Heart left ventricle (tissue), 16 donors: ENCODE data around the gene FSTL5. TPM values are rescaled to one million over a fixed set of nuclear protein-coding genes. Genes with fewer than 3 reads are reported as not detected.

ENCODE experiments used
- ATAC-seq, 4 donors: fragments of 200-7000 bp; cut with Tn5 transposase; one replicate each; pipeline ENCODE4 v1.9.1; 2020 to 2022; ENCODE audit warnings: moderate library complexity in 4 of 4, mild to moderate bottlenecking in 3 of 4, moderate number of reproducible peaks in 1 of 4
- DNase-seq, 5 donors: peaks; one replicate each; pipeline ENCODE4 v3.0.0-alpha.2; 2020
- H3K27ac ChIP-seq, 12 donors: fragments of 200-600 bp; sonication (generic) in 4 of 12; one replicate each; pipeline versions ENCODE4 v1.5.0 to v1.8.0; 2016 to 2022; ENCODE audit warnings: mild to moderate bottlenecking in 2 of 12
- H3K27me3 ChIP-seq, 9 donors: fragments of 200-600 bp; sonication (generic) in 2 of 9; one replicate each; pipeline versions ENCODE4 v1.5.1 to v1.8.0; 2016 to 2022; ENCODE audit warnings: mild to moderate bottlenecking in 3 of 9
- H3K36me3 ChIP-seq, 9 donors: fragments of 200-600 bp; sonication (generic) in 2 of 9; one replicate each; pipeline versions ENCODE4 v1.5.0 to v1.8.0; 2018 to 2022; ENCODE audit warnings: mild to moderate bottlenecking in 2 of 9
- H3K4me1 ChIP-seq, 12 donors: fragments of 200-600 bp; sonication (generic) in 4 of 12; one replicate each; pipeline versions ENCODE4 v1.5.0 to v1.8.0; 2016 to 2022; ENCODE audit warnings: mild to moderate bottlenecking in 3 of 12
- H3K4me3 ChIP-seq, 12 donors: fragments of 200-600 bp; sonication (generic) in 4 of 12; one replicate each; pipeline versions ENCODE4 v1.5.0 to v1.8.0; 2017 to 2022; ENCODE audit warnings: mild to moderate bottlenecking in 9 of 12, moderate library complexity in 4 of 12
- H3K9me3 ChIP-seq, 12 donors: fragments of 200-600 bp; sonication (generic) in 4 of 12; one replicate each; pipeline versions ENCODE4 v1.5.0 to v1.8.0; 2016 to 2022; ENCODE audit warnings: mild to moderate bottlenecking in 1 of 12
- POLR2A ChIP-seq, 2 donors: fragments of 450-650 bp; IDR thresholded peaks; one replicate each; pipeline ENCODE4 v1.6.1; 2017; ENCODE audit warnings: antibody characterized with exemption in 2 of 2, mild to moderate bottlenecking in 2 of 2, moderate library complexity in 2 of 2
- WGBS, 4 donors: extraction: QIAGEN DNeasy Blood & Tissue Kit in 2 of 4; methylation state at CpG; one replicate each; pipeline versions ENCODE4 v1.1.5 to v1.1.7; 2013 to 2018; 5-methylcytosine and 5-hydroxymethylcytosine counted together
- intact Hi-C, 10 donors: fragments of 100-400 bp; cut with DNase I; formaldehyde crosslinking; loops; one replicate each; pipeline versions ENCODE4 v1.11.1 to v1.14.2; 2022
- polyA plus RNA-seq, 2 donors: library from polyadenylated mRNA; stranded (reverse); fragments of 200-250 nt; gene quantifications; one replicate each; pipeline ENCODE4 v1.2.3, GENCODE V29; 2013
- total RNA-seq, 9 donors: library from RNA; depleted of rRNA in 2 of 9; stranded (reverse); fragments of >200 nt in 2 of 9; fragmentation: NEBNext Ultra II Directional in 3 of 9; extraction: Animal tissue kit (Norgen Biotek cat#: 25700) in 3 of 9; gene quantifications; one replicate each; pipeline versions ENCODE4 v1.1.0 to v1.2.4, GENCODE V29; 2016 to 2023
- TF ChIP-seq, protein P1 (sequence below), 12 donors: fragments of 200-600 bp; sonication (generic) in 4 of 12; IDR thresholded peaks; one replicate each; pipeline versions ENCODE4 v1.5.0 to v1.8.0; 2018 to 2022; ENCODE audit warnings: antibody characterized with exemption in 12 of 12, mild to moderate bottlenecking in 5 of 12
- donor health status: ischemic (EF 13 %, LVEDD 7.1; RV severe dilation, severe dysfunction).
- donor health status: healthy with polysubstance abuse.
- donor health status: DM: no; HTN: yes; CAD: no.
- donor health status: DM: no; HTN: no; CAD: no.
- donor health status: ischemic (EF 25% LVEDD 6.9; RV normal size, moderate dysfunction).
- donor health status: ischemic (EF 25% LVEDD 5.7; RV mildly dilated, moderate dysfunction).
- donor health status: healthy.
- donor health status: DM: yes; HTN: yes; CAD: no.
- donor health status: ischemic (EF 35%, LVEDD 5.7; RV mildly dilated, moderate dysfunction).
- donor health status: nonischemic (EF 11% LVEDD 7.7; RV severe dilation, severe dysfunction).
- donor health status: DM: yes; HTN: yes; CAD: no.
- donor health status: PGD.
- donor health status: ischemic (EF 29% LVEDD 5.4; RV normal size, mild dysfunction).
- donor health status: nonischemic (EF 23%, LVEDD 6.1; RV moderate dilation, normal function).

The FSTL5 gene
- total and polyA plus RNA-seq, 11 donors, result not detected

DNA sequence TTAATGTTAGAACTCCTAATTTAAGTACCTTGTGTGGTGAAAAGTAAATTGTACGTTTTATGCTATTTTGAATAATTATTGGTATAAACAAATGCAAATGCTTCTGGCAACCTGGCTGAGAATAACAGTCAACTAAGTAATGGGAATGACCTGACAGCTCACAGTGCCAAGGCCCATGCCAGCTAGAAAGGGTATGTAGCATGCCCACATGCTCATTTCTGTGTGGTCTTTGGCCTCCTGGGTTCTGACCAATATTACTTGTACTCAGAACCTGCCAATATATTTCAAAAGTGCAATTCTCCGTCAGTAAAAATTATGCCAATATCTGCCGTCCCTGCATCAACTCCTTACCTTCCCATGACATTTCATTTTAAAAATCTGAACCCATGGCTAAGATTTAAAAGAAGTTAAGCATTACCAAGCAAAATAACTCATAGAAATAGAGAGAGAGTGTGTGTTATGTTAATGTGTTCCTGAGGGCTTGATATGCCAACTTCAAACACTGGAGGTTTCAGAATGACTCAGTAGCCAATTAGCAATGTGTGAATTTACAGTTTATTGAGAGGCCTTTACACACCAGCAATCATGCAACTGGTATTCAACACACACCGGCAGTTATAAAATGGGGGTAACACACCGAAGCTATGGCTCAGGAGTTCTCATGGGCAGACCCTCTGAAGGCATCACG, 820.8 kb downstream of the FSTL5 start:
- intact Hi-C loops, result no loop called here
- DNase-seq (no peak), ATAC-seq (no peak)
- Histone ChIP-seq H3K27ac (no peak overlapping the region), H3K36me3 (no peaks in the 10 kb centered on the region), H3K27me3 (no peaks in the 10 kb centered on the region), H3K4me1 (no peaks in the 10 kb centered on the region), H3K4me3 (no peak overlapping the region), H3K9me3 (peaks cover 0 to 5% (median 0%) of the 10 kb centered on the region in 12 donors)
- no peak for TF ChIP-seq POLR2A (IDR thresholded peaks at IDR 0.05)
- TF ChIP-seq, protein P1, sequence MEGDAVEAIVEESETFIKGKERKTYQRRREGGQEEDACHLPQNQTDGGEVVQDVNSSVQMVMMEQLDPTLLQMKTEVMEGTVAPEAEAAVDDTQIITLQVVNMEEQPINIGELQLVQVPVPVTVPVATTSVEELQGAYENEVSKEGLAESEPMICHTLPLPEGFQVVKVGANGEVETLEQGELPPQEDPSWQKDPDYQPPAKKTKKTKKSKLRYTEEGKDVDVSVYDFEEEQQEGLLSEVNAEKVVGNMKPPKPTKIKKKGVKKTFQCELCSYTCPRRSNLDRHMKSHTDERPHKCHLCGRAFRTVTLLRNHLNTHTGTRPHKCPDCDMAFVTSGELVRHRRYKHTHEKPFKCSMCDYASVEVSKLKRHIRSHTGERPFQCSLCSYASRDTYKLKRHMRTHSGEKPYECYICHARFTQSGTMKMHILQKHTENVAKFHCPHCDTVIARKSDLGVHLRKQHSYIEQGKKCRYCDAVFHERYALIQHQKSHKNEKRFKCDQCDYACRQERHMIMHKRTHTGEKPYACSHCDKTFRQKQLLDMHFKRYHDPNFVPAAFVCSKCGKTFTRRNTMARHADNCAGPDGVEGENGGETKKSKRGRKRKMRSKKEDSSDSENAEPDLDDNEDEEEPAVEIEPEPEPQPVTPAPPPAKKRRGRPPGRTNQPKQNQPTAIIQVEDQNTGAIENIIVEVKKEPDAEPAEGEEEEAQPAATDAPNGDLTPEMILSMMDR (IDR thresholded peaks at IDR 0.05), result no peak
- 82 to 84% (median 84%) methylated on average over 6 of the region's 6 CpGs for WGBS, 4 donors

DNA sequence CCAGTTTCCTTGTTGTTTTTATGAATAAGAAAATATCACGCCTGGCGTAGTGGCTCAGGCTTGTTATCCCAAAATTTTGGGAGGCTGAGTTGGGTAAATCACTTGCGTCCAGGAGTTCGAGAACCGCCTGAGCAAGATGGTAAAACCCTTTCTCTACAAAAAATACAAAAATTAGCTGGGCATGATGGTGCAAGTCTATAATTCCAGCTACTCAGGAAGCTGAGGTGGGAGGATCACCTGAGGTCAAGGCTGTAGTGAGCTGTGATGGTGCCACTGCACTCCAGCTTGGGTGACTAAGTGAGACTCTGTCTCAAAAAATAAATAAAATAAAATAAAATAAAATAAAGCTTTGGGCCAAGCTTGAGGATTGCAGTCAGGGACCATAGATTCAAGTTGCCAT, 827.2 kb downstream of the FSTL5 start:
- Histone ChIP-seq H3K9me3 (no peaks in the 10 kb centered on the region), H3K36me3 (no peaks in the 10 kb centered on the region), H3K27me3 (no peaks in the 10 kb centered on the region), H3K27ac (no peak overlapping the region), H3K4me1 (no peaks in the 10 kb centered on the region), H3K4me3 (no peak overlapping the region)
- 83 to 87% (median 86%) methylated on average over 5 of the region's 5 CpGs for WGBS, 4 donors
- intact Hi-C loops, result no loop called here
- ATAC-seq (no peak), DNase-seq (no peak)
- no peak for TF ChIP-seq POLR2A (IDR thresholded peaks at IDR 0.05)

DNA sequence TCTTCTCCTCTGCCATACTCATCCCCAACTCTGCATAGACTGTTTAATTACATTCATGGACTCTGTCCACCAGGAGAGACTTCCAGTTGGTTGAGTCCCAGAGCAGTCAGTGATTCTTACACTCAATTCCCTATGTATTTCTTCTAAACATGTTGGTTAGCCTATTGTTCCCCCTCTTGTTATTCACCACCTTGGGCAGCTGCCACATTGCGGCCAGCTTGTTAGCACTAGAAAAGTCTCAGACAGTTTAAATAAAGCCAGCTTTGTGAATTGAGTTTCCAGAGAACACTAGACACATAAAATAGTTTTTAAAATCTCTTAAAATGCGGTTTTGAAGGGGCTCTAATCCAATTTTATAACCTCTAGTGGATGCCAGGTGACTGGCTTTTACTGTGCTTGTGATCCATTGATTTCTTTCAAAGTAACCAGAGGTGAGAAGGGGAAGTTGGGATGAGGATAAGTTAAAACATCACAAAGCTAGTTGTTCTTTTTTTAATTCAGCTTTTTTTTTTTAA, 827.7 kb downstream of the FSTL5 start:
- H3K4me3 ChIP-seq, result no peak overlapping the region
- DNase-seq, result no peak
- H3K27ac ChIP-seq, result no peak overlapping the region
- H3K27me3 ChIP-seq, result no peaks in the 10 kb centered on the region
- no peaks in the 10 kb centered on the region for H3K36me3 ChIP-seq
- TF ChIP-seq, protein P1 (IDR thresholded peaks at IDR 0.05), result no peak
- TF ChIP-seq POLR2A (IDR thresholded peaks at IDR 0.05), result no peak
- WGBS, 4 donors, result 25 to 62% (median 28%) methylated on average over 2 of the region's 2 CpGs
- ATAC-seq, result no peak
- no peaks in the 10 kb centered on the region for H3K4me1 ChIP-seq
- intact Hi-C loops, result no loop called here
- H3K9me3 ChIP-seq, result no peaks in the 10 kb centered on the region
